Measurements from ENCODE around the gene UTS2.

GRCh38 chr1:7861452-7861851 is 8.6 kb upstream of the UTS2 start:
- no peak for TF ChIP-seq EZH2 (IDR thresholded peaks at IDR 0.05; ENCODE audit: borderline replicate concordance, low read length)
- no peak for TF ChIP-seq CTCF (conservative IDR thresholded peaks at IDR 0.05 in 1 of 2, IDR thresholded peaks at IDR 0.05 in 1 of 2; ENCODE audit: extremely low read depth in 1 of 2, insufficient read depth in 1 of 2, low read depth in 1 of 2, low read length in 2 of 2)

Data from mammary epithelial cell (primary cell).